Activated CD4-positive, alpha-beta T cell treated with anti-CD3 and anti-CD28 coated beads, Interleukin-2, amount 10 ng/mL, durations not matched to agents 24 days and 14 days (primary cell): ENCODE measurements around the gene BNIPL. TPM values are rescaled to one million over a fixed set of nuclear protein-coding genes. Genes with fewer than 3 reads are reported as not detected.

Experiments used
- DNase-seq: peaks from one replicate; pipeline ENCODE4 v3.0.0; 2022
- H3K27ac Mint-ChIP-seq: one replicate; pipeline ENCODE4 v1.8.0; 2022; ENCODE audit warnings: mild to moderate bottlenecking, mixed read lengths
- H3K27me3 Mint-ChIP-seq: one replicate; pipeline ENCODE4 v1.8.0; 2022; ENCODE audit warnings: mixed read lengths
- H3K36me3 Mint-ChIP-seq: one replicate; pipeline ENCODE4 v1.8.0; 2022; ENCODE audit warnings: low read depth, mild to moderate bottlenecking, mixed read lengths
- H3K4me1 Mint-ChIP-seq: one replicate; pipeline ENCODE4 v1.8.0; 2021; ENCODE audit warnings: mixed read lengths
- H3K4me3 Mint-ChIP-seq: one replicate; pipeline ENCODE4 v1.8.0; 2022; ENCODE audit warnings: mild to moderate bottlenecking, moderate library complexity, mixed read lengths
- H3K9me3 Mint-ChIP-seq: one replicate; pipeline ENCODE4 v1.8.0; 2021; ENCODE audit warnings: mixed read lengths
- intact Hi-C: fragments of 100-400 bp; cut with micrococcal nuclease; formaldehyde crosslinking; loops from one replicate; pipeline ENCODE4 v1.15.1; 2023
- total RNA-seq: library from RNA; stranded (reverse); gene quantifications from 2 replicates; pipeline ENCODE4 v1.2.3, GENCODE V29; 2022

The BNIPL gene
- total RNA-seq, 1 donor from 2014 or later, result 1.8 TPM

GRCh38 chr1:151070474-151071276 lies 34.3 kb downstream of the BNIPL start, which contains the start of gene GABPB2:
GABPB2 (plus strand) TSS chr1:151070761; CDS start chr1:151088190, 17,429 bp downstream.
- Mint-ChIP-seq H3K4me3 (peak within 1 kb of the TSS; percentile 91), H3K9me3 (no peaks in the 10 kb centered on the region), H3K36me3 (peaks cover 14% of the 10 kb centered on the region), H3K27me3 (no peaks in the 10 kb centered on the region), H3K27ac (peak within 1 kb of the TSS; percentile 99), H3K4me1 (peaks cover 17% of the 10 kb centered on the region)
- intact Hi-C loops, result loop anchor here (1.0 to 2.0 kb wide), 7 partner anchors 11 to 212 kb away; partner anchors contain the start of genes C1orf56, CDC42SE1, PRUNE1 and PSMD4
- DNase-seq, result peak; percentile 96

- no peak overlapping the region for H3K27ac Mint-ChIP-seq
- H3K36me3 Mint-ChIP-seq, result peaks cover 10% of the 10 kb centered on the region
- H3K4me1 Mint-ChIP-seq, result peaks cover 17% of the 10 kb centered on the region
- no peak for DNase-seq
- no peaks in the 10 kb centered on the region for H3K27me3 Mint-ChIP-seq
- peak overlapping the region; percentile 91 for H3K4me3 Mint-ChIP-seq
- no peaks in the 10 kb centered on the region for H3K9me3 Mint-ChIP-seq
- intact Hi-C loops, result no loop called here
Observed at GRCh38 chr1:151072224-151072623, 35.8 kb downstream of the BNIPL start.

GRCh38 chr1:151085953-151086559 lies 49.7 kb downstream of the BNIPL start:
- peaks cover 10% of the 10 kb centered on the region for H3K36me3 Mint-ChIP-seq
- no peak for DNase-seq
- H3K9me3 Mint-ChIP-seq, result no peaks in the 10 kb centered on the region

More at GRCh38 chr1:151085953-151086559, 49.7 kb downstream of the BNIPL start:
- H3K4me1 Mint-ChIP-seq, result no peaks in the 10 kb centered on the region
- H3K27ac Mint-ChIP-seq, result no peak overlapping the region
- intact Hi-C loops, result no loop called here
- H3K27me3 Mint-ChIP-seq, result no peaks in the 10 kb centered on the region
- H3K4me3 Mint-ChIP-seq, result no peak overlapping the region

Other genes with a start within 250 kb of the BNIPL start
- gene CTSK, start 228.3 kb upstream of the BNIPL start, total RNA-seq, result 1.3 and 2.1 TPM in 2 replicates
- gene ARNT, start 160.0 kb upstream of the BNIPL start, total RNA-seq, result 30.3 and 33.6 TPM in 2 replicates
- not detected in 2 replicates for gene CTXND2, start 149.4 kb upstream of the BNIPL start, total RNA-seq
- 56.2 and 62.3 TPM in 2 replicates for gene SETDB1, start 110.2 kb upstream of the BNIPL start, total RNA-seq
- 195 TPM in 2 replicates for gene CERS2, start 61.8 kb upstream of the BNIPL start, total RNA-seq
- gene ANXA9, start 54.3 kb upstream of the BNIPL start, total RNA-seq, result 0.12 TPM in 1 of 2 replicates, not detected in the other
- gene MINDY1, start 29.7 kb upstream of the BNIPL start, total RNA-seq, result 11.5 and 12.5 TPM in 2 replicates
- gene PRUNE1, start 28.1 kb upstream of the BNIPL start, total RNA-seq, result 13.3 and 15.2 TPM in 2 replicates
- gene C1orf56, start 11.2 kb downstream of the BNIPL start, total RNA-seq, result 1.0 and 1.2 TPM in 2 replicates
- gene CDC42SE1, start 23.0 kb downstream of the BNIPL start, total RNA-seq, result 189 and 190 TPM in 2 replicates
- gene MLLT11, start 23.8 kb downstream of the BNIPL start, total RNA-seq, result 2.9 and 3.0 TPM in 2 replicates
- gene GABPB2, start 34.2 kb downstream of the BNIPL start, total RNA-seq, result 19.4 and 20.3 TPM in 2 replicates
- gene SEMA6C, start 110.0 kb downstream of the BNIPL start, total RNA-seq, result 2.3 and 2.5 TPM in 2 replicates
- gene TNFAIP8L2, start 120.1 kb downstream of the BNIPL start, total RNA-seq, result 29.4 and 32.5 TPM in 2 replicates
- 4.7 and 5.2 TPM in 2 replicates for gene LYSMD1, start 129.3 kb downstream of the BNIPL start, total RNA-seq
- 96.7 and 100 TPM in 2 replicates for gene SCNM1, start 129.6 kb downstream of the BNIPL start, total RNA-seq
- 1.3 and 1.8 TPM in 2 replicates for gene TMOD4, start 139.4 kb downstream of the BNIPL start, total RNA-seq
- gene VPS72, start 153.6 kb downstream of the BNIPL start, total RNA-seq, result 86.7 and 92.3 TPM in 2 replicates
- gene PIP5K1A, start 162.0 kb downstream of the BNIPL start, total RNA-seq, result 97.7 and 98.7 TPM in 2 replicates
- 288 and 304 TPM in 2 replicates for gene PSMD4, start 218.1 kb downstream of the BNIPL start, total RNA-seq
- 25.4 and 26.8 TPM in 2 replicates for gene ZNF687, start 245.7 kb downstream of the BNIPL start, total RNA-seq